HG03378 (cell line): ENCODE data around the gene ITGB6.
A peak's percentile ranks its signal among the peaks of the same experiment; 100 is the strongest.

Experiments
- ATAC-seq: cut with Tn5 transposase; IDR thresholded peaks from one replicate; pipeline ENCODE4 v1.9.1; 2021; ENCODE audit warnings: mild to moderate bottlenecking, moderate library complexity; ENCODE audit not compliant: unreplicated experiment

ITGB6 gene

DNA sequence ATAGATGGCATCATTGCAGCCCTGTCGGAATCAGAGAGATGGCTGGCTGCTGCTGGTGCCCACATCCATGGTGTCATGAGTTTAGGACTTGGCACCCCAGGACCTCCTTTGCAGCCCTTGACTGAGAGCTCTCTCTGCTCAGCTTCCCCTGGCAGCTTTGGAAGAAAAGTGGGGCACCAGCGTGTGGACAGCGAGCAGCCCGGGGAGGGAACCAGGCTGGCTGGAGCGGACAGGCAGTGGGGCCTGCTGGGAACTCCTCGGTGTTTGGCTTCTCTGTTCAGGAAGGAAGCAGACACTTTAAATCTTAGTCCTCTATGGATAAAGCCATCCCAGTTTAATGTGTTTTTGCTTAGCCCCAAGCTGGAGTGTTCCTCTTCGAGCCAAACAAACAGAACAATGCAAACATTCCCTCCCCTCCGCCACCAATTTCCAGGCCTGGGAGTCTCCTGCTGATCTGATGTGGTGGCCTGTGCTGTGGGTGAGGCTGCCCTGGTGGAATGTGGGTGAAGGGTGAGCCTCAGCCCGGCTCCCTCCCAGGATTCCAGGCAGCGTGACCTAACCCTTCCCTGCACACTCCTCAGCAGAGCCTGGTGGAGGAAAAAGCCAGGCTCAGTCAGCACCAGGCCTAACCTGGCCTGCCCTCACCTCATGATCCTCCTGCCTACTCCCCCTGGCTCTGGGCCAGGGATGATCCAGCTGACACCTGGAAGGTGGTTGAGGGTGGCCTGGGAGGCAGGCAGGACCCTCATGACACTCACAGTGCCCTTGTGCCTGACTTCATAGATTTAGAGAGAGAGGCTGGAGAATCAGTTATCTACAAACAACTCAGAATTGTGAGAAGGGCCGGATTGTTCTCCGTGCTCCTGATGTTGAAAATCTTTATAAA lies 21.6 kb upstream of the ITGB6 start:
- ATAC-seq: no peak

- no peak for ATAC-seq
These were observed 20.5 kb upstream of the ITGB6 start for GRCh38 chr2:160220545-160221009.

- ATAC-seq: no peak
These were observed 20.0 kb upstream of the ITGB6 start for GRCh38 chr2:160220026-160220425.

GRCh38 chr2:160214461-160215445 lies 14.7 kb upstream of the ITGB6 start:
- no peak for ATAC-seq

DNA sequence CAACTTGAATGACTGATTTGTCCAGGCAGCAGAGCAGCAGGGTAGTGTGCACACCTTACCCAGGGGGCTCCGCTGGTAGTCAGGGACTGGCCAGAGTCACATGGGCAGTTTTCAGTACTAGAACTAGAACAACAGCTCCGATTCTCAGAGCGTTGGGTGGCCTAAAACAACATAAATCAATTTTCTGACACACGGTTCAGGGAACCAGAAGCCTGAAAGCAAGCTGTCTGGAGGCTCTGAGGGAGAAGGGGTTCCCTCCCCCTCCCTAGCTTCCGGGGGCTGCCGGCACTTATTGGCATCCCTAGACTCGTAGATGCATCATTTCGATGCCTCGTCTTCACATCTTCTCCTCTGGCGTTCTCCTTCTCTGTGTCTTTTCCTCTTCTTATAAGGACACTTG lies 13.4 kb upstream of the ITGB6 start:
- no peak for ATAC-seq

- peak; percentile 91 for ATAC-seq
These were observed 10.6 kb upstream of the ITGB6 start for GRCh38 chr2:160210599-160211138.

DNA sequence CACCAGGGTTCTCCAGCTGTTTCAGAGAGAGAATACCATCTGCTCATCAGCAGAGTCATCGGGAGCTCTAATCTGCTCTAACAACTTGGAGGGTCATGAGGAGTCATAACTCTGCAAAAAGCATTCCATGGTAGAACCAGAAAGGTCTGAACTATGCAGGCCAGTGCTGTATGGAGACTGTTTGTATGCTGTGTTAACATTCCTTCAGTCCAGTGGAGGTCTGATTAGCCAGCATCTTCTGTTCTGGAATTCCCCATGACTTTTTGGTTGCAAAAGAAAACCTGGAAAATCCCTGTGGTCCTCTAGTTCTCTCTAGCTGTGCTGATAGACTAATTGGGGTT lies 9.4 kb upstream of the ITGB6 start:
- ATAC-seq: no peak

DNA sequence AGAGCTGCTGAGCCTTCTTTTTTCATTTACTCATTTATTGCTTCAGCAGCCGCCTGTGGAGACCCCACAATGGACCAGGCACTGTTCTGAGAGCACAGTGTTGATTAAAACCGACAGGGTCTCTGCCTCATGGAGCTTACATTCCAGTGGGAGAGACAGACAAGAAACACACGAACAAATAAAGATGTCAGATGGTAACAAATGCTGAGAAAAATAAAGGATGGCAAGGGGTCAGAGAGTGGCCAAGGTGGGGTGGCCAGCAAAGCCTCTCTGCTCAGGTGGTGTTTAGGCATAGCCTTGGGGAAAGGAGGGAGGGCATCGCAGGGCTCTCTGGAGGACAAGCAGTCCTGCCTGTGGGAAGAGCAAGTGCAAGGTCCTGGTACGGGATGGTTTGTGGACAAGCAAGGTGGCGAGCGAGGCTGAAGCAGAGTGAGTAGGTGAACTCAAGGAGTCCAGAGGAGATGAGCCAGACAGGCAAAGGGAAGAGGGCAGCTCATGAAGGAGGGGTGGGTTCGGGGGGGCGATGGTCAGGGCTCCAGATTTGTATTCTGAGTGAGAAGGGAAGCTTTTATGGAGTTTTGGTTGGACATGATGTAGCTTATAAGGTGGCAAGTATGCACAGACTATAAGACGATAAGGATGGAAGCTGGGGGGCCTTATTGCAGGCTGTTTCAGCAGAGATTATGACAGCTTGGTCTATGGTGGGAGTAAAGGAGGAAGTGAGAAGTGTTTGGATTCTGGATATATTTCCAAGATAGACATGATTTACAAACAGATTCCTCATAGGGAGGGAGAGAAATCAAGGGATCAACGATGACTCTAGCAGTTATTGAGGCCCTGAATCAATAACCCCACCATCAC lies 8.8 kb upstream of the ITGB6 start:
- no peak for ATAC-seq

DNA sequence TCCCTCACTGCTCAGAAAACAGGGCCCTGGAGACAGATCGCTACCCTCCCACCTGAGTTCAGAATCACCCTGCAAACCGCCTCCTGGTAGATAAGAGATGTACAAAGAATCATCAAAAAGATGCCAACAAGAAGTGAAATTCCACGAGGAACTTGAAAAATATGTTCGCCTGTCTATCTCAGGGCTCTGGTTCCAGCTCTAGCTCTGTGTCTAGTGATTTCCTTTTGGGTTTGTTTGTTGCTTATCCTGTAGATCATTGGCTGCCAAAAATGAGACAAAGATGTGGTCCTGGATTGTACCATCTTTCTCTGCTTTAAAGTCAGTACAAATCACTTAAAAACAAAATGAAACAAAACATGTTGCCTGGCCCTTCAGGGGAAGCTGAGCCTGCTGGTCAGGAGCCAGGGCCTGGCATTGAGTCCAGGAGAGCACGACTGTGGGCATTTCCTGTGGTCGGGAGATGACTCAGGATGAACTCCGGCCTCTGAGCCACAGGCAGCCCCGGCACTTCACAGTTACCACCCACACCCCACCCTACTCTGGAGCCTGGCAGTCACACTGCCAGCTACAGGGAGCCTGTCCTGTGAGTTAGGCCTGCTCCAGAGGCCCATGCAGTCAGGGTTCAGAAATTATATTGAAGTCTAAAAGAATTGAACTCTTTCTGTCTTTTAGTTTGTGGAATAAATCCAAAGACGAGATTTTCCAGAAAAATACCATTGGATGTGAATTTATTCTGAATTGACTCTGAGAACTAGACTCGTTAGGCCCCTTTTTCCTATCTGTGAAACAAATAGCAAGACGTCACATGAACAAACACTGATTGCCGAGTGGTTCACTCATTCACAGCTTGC lies 8.0 kb upstream of the ITGB6 start:
- ATAC-seq: peak; percentile 38

- no peak for ATAC-seq
These were observed 7.2 kb upstream of the ITGB6 start for GRCh38 chr2:160207271-160207670.

- no peak for ATAC-seq
These were observed 6.4 kb upstream of the ITGB6 start for GRCh38 chr2:160206436-160206835.

GRCh38 chr2:160205505-160205904 lies 5.4 kb upstream of the ITGB6 start:
- ATAC-seq: no peak

DNA sequence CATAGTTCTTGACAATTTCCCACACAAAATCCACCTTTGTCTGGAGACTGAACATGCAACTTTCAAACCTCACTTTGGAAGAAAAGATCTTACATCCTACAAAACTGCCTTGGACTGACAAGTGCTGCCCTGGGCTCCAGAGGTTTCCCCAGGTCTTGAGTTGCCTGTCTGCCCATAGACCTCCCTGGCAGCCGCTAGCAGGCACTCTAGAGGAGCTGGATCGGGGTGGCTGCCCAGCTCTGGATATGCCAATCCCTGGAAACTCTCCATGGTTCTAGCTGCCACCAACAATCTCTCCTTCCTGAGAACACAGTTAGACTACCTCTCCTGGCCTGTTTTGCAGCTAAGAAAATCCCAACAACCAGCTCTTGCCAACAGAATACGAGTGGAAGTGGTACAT lies 3.4 kb upstream of the ITGB6 start:
- no peak for ATAC-seq

DNA sequence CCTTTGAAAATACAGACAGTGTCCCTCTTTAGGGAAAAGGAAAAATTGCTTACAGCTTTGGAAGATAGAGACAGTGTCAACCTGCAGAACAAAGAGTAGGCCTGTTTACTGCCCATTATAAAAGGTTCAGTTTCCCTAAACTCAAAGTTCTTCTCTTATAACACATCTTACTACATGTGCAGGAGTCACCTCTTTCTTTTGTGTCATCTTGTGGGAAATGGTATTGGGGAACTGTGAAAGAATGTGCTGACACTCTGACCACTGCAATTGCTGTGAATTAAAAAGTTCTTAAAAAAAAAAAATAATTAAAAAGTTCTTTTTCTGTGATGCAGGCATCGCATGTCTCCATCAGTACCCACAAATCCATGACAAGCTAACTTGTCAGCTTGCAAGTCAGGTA lies 2.9 kb upstream of the ITGB6 start:
- no peak for ATAC-seq

DNA sequence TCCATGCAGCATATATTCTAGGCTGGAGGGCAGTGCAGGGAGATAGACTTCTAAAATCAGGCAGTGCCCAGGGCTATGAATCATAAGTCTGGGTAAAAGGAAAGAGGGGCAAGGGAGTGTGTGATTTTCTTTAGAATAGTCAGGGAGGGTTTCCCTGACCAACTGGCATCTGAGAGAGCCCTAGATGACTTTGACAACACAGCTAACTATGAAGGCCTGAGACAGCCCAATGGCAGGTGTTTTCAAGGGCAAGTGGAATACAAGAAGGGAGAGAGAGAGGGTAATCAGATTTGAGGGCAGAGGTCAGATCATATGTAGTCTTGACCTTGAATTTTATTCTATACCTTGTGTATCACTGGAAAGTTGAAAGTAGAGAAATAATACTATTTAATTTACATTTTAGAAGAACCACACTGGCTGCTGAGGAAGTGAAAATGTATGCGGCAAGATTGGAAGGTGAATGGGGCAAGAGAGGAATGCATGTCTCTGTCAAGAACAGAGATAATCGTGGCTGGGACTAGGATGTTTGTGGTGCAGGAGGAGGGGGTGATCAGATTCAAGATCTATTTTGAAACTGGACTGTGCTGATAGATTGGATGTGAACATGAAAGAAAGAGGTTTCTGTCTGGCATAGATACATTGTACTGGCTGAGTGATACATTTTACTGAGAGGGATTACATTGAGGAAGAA lies 1.9 kb upstream of the ITGB6 start:
- no peak for ATAC-seq

DNA sequence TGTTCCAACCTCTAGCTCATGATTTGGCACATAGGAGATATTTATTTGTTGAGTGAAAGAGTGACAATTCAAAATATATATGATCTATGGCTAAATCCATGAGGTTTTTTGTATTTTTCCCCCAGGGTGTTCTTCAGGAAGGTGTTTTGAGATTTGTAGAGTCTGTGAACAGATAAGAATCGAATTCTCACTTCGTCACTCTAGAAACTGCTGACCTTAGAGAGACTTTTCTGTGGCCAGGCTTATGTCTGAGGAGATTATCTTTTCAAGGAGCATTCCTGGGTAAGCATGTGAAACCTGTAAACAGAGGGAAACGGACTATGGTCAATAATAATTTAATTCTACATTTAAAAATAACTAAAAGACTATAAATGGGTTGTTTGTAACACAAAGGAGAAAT lies 849 bp upstream of the ITGB6 start:
- ATAC-seq: no peak

- ATAC-seq: no peak
These were observed 1.0 kb downstream of the ITGB6 start for GRCh38 chr2:160199053-160199452.

GRCh38 chr2:160197587-160197986 lies 2.5 kb downstream of the ITGB6 start:
- no peak for ATAC-seq

- ATAC-seq: no peak
These were observed 5.1 kb downstream of the ITGB6 start for GRCh38 chr2:160194946-160195345.
